HG02885 (cell line): ENCODE results near the gene HOPX.
"Not testable (repeated sequence)": the region's sequence is repeated elsewhere in the genome, so short reads cannot be mapped to it uniquely, and the experiment has no call there.

Source experiments
- ATAC-seq: cut with Tn5 transposase; IDR thresholded peaks from one replicate; pipeline ENCODE4 v1.9.1; 2021; ENCODE audit warnings: mild to moderate bottlenecking; ENCODE audit not compliant: unreplicated experiment, poor library complexity

The HOPX gene, protein sequence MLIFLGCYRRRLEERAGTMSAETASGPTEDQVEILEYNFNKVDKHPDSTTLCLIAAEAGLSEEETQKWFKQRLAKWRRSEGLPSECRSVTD

DNA sequence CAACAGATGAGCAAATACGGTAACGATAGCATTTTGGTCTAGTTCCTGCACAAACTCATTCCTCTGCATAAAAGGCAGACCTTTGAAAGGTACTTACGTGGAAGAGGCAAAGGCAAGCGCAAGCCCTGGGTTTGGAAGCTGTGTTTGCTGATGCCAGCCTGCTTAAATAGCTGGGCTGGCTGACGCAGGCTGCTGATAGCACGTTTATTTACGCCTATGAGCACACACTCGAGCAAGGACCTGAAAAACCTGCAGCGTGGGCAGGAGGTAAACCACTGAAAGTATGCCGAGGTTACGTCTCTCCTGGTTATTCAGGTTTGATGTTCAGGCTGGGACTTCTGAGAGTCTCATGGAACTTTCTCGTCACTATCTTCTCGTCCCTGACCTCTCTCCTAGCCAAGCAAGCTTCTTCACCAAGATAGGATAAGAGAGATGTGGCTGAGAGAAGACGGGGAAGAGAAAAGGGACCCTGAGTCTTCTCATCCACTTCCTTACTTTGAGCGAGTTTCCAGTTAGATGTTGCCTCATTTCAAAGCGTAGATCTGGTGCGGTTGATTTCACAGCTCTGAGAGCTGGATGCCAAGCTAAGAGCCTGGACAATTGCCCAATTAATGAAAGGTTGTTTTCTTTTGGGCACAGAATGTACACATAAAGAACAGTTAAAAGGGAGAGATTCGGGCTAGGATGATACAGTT is at the start of gene HOPX:
Gene HOPX, minus strand, starts transcription at position 139 of the 695 bp plus-strand sequence. CDS start 23,480 bp downstream, outside the sequence.
- peak; percentile 96 for ATAC-seq

DNA sequence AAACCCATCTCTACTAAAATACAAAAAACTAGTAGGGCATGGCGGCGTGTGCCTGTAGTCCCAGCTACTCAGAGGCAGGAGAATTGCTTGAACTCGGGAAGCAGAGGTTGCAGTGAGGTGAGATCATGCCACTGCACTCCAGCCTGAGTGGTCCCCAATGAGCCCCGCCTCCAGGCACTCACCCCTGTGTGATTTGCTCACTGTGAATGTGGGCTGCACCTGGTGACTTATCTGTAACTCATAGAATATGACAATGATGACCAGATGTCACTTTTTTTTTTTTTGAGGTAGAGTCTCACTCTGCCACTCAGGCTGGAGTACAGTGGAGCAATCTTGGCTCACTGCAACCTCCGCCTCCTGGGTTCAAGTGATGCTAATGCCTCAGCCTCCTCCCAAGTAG is 49.0 kb upstream of the HOPX start:
- ATAC-seq = no peak

DNA sequence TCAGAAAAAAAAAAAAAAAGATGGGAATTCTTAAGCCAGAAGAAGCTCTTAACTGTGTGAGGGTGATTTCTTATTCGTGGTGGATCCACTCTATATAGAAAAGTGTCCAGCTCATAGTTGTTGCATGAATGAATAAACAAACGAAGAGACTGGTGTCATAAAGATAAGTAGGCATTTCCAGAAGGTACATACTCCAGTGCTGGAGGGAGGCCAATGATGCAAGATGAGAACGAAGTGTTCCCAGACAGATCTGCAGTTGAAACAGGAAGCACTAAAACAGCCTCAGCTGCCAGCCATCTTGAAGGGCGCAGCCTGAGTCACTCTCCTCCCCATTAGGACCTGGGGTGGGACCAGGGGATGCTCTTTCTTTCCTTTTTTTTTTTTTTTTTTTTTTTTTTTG is 47.4 kb upstream of the HOPX start:
- ATAC-seq = no peak

DNA sequence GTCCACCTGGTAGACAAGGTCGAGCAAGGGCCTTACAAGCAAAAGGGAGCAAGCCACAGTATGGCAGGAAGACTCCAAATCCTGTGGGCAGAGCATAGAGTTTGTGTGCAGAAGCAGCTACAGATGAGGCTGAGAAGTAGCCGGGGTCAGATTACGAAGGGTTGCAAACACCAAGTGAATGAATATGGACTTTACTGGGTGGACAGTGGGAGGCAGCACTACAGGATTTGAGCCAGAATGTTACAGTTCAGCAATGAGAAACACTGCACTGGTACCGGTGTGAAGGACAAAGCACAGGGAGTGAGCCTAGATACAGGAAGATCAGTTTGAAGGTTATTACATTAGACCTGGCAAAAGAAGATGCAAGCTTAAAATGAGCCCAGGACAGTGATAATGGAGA is 46.1 kb upstream of the HOPX start:
- ATAC-seq = no peak

DNA sequence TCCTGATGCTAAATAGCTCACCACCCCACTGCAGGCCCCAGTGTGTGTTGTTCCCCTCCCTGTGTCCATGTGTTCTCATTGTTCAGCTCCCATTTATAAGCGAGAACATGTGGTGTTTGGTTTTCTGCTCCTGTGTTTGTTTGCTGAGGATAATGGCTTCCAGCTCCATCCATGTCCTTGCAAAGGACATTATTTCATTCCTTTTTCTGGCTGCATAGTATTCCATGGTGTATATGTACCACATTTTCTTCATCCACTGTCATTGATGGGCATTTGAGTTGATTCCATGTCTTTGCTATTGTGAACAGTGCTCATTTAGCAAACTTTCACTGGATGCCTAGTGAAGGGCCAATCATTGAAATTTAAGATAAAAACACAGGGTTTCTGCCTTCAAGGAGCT is 45.5 kb upstream of the HOPX start:
- ATAC-seq = not testable (repeated sequence)

DNA sequence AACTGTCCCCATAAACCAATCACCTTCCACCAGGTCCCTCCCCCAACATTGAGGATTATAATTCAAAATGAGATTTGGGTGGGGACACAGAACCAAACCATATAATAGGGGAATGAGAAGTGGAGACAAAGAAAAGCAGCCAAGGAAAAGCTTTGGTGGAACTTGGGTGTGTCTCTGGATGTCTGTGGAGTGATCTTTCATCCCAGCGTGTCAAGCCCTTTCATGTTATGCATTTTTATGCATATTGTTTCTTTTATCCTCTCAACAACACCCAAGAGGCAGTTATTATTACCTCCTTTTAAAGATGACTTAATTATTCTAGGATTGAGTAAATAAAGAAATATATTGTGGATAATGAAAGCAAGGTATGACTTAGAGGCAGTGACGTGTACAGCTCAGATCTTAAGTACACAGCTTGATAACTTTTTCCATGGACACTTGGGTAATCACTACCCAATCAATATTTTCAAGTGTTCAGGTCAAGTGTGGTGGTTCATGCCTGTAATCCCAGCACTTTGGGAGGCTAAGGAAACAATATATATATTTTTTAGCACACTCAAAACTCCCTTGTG is 42.6 kb upstream of the HOPX start:
- ATAC-seq = peak; percentile 22

DNA sequence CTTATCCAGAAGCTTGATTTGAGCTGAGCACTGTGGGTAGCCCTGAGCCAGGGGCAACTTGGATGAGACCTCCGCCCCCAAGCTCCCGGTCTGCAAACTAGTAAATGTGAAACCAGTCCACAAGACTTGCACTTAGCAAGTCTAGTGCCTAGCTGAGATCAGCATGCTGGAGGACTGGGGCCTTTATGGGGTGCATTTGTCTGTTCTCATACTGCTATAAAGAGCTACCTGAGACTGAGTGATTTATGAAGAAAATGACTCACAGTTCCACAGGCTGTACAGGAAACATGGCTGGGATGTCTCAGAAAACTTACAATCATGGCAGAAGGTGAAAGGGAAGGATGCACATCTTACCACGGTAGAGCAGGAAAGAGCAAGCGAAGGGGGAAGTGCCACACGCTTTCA is 42.1 kb upstream of the HOPX start:
- ATAC-seq = peak; percentile 86

DNA sequence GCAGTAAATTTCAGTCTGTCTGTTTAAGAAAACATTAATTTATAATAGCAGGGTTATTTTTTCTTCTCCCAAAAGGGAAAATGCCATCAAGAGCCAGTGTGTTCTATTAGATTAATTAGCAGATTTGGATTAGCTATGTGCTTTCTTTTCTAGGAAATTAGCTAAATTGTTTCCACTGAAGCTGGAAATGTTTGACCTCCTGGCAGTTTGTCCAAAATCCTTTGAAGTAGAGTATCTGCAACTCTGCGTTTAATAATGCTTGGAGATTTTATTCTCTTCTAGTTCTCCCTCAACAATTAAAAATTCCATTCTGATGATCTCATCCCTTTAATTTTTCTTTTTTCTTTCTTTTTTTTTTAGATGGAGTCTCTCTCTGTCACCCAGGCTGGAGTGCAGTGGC is 27.1 kb upstream of the HOPX start:
- no peak for ATAC-seq

DNA sequence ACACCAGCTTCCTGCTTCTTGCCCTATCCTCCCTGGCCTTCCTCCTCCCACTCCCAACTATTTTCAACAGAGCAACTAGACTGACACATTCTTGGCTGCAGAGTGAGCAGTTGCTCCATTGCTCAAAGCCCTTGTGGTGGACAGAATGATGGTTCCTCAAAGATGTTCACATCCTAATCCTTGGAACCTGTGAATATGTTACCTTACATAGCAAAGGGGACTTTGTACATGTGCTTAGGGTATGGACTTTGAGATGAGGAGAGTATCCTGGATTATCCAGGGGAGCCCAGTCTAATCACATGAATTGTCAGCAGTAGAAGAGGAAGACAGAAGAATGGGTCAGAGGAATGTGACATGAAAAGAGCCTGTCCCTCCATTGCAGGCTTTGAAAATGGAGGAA is 24.9 kb upstream of the HOPX start:
- ATAC-seq = no peak

DNA sequence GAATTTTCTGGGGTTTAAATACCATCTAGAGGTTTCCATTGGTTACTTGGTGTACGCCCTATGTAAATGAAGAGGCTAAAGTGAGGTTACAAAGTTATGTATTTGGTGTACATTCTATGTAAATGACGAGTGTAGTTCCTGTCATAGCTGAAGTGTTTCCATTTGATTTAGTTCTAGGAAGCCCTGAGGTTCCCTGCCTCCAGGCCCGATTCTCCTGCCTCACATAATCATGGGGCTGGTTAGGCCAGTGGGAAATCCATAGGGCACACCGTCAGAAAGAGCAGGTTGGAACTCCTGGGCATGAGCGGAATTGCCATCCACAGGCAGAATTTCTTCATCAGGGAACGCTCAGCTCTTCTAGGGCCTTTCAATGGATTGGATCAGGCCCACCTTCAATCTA is 24.2 kb upstream of the HOPX start:
- no peak for ATAC-seq

DNA sequence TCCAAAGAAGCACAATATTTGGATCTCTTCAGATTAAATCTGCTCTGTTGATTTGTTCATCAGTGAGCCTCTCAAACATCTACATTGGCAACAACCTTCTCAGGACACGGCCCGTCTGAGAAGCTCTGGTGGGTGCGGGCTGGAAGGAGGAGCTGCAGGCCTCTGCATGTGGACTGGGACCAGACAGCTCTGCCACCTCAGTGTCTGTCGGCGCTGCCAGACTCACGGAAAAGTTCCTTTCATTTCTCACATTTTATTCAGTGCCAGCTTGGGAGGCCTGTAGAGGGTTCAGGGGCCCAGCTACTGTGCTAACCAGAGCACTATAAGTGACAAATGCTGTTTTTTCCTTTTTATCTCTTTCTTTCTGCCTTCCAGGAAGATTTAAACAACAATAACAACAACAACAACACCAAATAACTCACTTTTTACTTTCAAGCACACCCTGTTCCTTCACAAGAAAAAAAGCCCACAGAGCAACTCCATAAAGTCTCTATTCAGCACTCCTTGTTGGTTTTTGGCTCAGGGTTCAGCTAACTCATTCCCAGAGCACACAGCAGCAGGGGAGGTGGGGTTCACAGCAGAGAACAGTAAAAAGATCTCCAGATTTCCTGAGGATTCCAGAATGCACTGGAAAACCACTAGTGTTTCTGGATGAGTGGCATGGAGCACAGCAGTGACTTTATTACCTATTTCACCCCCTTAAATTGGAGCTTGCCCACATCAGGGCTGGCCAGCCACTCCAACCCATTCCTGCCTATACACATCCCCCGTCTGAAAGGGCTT is 23.2 kb upstream of the HOPX start:
- no peak for ATAC-seq

DNA sequence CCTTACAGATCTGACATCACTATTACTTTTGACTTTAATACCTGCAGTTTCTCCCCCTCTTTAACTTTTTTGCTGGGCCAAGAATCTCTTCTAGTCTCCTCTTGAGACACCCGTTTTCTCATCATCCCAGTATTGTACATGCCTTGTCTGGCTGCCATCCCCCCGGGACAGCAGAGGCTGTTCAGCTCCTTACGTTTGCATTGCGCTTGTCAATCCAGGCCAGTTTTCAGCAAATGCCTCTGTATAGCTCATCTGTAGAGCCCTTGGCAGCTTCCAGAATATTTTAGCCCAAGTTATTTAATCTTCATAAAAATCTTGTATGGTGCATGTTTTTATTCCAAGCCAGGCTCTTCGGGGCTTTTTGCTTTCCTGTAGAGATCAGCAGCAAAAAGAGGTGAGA is 22.3 kb upstream of the HOPX start:
- no peak for ATAC-seq

DNA sequence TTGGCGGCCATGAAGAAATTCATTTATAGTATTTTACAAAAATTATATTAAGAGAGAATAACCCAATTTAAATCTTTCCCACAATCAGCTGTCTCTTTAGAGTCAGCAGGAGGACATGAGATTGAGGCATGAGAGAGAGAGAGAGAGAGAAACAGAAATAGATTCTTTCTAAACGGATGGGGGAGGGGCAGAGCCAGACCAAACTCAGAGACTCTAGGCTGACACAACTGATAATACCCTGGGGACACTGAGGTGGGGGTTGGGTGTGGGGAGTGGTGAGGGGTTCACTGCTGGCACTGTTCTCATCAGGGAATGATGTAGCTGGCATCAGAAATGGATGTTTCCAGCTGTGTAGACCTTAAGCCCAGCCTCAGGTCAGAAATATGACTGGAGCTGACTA is 20.5 kb upstream of the HOPX start:
- ATAC-seq = no peak

DNA sequence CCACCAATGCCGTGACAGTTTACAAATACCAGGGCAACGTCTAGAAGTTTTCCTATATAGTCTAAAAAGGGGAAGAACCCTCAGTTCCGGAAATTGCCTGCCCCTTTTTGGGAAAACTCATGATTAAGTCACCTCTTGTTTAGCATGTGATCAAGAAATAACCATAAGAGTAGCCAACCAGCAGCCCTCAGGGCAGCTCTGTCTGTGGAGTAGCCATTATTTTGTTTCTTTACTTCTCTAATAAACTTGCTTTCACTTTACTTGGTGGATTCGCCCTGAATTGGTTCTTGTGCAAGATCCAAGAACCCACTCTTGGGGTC is 20.0 kb upstream of the HOPX start:
- no peak for ATAC-seq

DNA sequence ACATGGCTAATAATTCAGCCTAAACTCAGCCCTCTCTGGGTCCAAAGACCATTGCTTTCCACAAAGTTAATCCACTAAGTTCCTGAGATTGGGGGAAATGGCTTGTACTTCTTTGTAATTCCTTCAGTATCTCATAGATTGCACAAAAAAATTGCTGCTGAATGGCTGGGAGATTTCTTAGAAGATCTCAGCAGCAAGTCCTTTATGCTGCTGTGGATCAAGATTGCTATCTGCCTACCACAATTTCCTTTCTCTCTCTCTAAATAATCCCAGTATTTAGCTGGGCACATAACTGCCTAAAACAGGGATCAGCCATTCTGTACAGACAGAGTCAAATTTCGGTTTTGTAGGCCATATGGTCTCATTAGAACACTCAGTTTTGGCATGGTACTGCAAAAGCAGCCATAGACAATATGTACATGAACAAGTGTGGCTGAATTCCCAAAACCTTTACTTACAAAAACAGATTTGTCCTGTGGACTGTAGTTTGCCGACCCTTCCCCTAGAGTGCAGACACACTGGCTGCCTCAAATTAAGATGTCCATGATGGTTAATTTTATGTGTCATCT is 18.5 kb upstream of the HOPX start:
- ATAC-seq = no peak

DNA sequence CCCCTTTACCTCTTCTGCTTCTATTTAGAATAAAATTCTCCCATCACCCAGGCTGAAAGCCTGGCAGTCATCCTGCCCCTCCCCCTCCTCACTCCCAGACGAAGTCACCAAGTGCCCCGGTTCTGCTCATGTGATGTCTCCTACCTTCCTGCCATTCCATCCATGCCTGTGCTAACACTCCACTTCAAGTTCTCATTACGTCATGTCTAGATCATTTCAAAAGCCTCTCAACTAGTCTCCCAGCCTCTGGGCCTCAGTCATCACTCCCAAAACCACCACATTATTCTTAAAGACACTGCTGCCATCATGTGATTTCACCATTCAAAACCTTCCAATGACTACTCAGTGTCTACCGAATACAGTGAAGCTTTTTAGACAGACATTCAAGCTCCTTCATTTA is 17.2 kb upstream of the HOPX start:
- no peak for ATAC-seq

DNA sequence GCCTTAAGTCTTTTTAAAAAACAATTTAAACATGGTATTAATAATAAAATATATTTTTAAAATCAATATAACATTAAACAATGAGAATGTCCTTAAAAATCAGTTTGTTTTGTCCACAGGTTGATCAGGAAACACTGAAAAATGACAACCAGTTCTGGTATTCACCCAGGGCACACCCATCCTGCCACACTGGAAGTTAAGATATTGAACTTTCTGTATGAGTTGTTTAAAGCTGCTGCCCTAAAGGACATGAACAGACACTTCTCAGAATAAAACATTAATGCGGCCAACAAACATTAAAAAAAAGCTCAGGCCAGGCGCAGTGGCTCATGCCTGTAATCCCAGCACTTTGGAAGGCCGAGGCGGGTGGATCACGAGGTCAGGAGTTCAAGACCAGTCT is 15.0 kb upstream of the HOPX start:
- ATAC-seq = no peak

DNA sequence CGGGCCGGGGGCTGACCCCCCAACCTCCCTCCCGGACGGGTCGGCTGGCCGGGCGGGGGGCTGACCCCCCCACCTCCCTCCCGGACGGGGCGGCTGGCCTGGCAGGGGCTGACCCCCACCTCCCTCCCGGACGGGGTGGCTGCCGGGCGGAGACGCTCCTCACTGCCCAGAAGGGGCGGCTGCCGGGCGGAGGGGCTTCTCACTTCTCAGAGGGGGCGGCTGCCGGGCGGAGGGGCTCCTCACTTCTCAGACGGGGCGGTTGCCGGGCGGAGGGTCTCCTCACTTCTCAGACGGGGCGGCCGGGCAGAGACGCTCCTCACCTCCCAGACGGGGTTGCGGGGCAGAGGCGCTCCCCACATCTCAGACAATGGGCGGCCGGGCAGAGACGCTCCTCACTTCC is 12.4 kb upstream of the HOPX start:
- ATAC-seq = not testable (repeated sequence)

DNA sequence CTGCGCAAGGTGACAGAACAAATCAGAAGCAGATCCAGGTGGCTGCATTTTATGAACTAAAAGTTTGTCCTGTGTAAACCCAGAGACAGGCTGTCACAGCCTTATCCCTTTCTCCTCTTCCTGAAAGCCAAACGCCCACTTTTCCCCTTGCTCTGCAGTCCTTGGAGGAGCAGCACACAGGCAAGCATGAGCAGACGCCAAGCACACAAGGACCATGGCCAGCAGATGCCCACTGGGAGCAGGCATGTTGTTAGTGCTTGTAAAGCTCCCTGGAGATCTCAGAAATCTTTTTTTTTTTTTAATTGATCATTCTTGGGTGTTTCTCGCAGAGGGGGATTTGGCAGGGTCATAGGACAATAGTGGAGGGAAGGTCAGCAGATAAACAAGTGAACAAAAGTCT is 11.5 kb upstream of the HOPX start:
- no peak for ATAC-seq

DNA sequence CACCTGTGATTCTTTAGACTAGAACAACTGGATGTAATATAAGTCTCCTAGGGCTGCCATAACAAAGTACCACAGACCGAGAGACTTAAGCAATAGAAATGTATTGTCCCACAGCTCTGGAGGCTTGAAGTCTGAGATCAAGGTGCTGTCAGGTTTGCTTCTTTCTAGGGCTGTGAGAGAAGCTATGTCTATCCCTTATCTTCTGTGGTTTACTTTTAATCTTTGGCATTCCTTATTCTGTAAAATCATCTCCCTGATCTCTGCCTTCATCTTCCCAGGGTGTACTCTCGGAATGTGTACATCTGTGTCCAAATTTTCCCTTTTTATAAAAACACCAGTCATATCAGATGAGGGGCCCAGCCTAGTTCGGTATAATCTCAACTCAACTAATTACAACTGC is 10.3 kb upstream of the HOPX start:
- ATAC-seq = no peak

DNA sequence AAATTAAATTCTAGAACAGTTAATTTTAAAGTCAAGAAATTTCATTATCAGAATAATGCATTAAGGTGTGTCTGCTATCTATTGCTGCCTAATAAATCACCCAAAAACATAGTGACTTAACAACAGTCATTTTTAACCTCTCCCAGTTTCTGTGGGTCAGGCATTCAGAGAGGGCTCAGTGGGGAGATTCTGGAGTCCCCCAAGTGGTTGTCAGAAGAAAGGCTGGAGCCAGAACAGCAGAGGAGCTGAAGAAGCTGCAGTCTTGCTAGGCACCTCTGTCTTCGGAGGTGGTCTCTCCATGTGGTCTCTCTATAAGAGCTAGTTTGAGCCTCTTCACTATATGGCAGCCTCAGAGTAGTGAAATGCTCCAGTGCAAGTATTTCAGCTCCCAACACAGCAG is 9.3 kb upstream of the HOPX start:
- no peak for ATAC-seq
